Measurements from ENCODE around the gene SOBP.
"Not testable (repeated sequence)": the region's sequence is repeated elsewhere in the genome, so short reads cannot be mapped to it uniquely, and the experiment has no call there.

The SOBP gene

GRCh38 chr6:107550906-107551305 is 61.0 kb downstream of the SOBP start:
- DNase-seq (ENCODE audit: low read depth in 3 of 3): no peak

- not testable (repeated sequence) for DNase-seq (ENCODE audit: low read depth in 3 of 3)
Observed at GRCh38 chr6:107553121-107553520, 63.2 kb downstream of the SOBP start.

- DNase-seq (ENCODE audit: low read depth in 3 of 3): no peak
Observed at GRCh38 chr6:107554326-107554725, 64.4 kb downstream of the SOBP start.

- no peak for DNase-seq (ENCODE audit: low read depth in 3 of 3)
Observed at GRCh38 chr6:107554918-107555317, 65.0 kb downstream of the SOBP start.

GRCh38 chr6:107555449-107555848 is 65.5 kb downstream of the SOBP start:
- DNase-seq (ENCODE audit: low read depth in 3 of 3): no peak

GRCh38 chr6:107556082-107556481 is 66.2 kb downstream of the SOBP start:
- no peak for DNase-seq (ENCODE audit: low read depth in 3 of 3)

GRCh38 chr6:107557698-107558097 is 67.8 kb downstream of the SOBP start:
- DNase-seq (ENCODE audit: low read depth in 3 of 3): no peak

GRCh38 chr6:107560657-107561056 is 70.7 kb downstream of the SOBP start:
- DNase-seq (ENCODE audit: low read depth in 3 of 3): no peak

GRCh38 chr6:107561306-107561705 is 71.4 kb downstream of the SOBP start:
- no peak for DNase-seq (ENCODE audit: low read depth in 3 of 3)

- DNase-seq (ENCODE audit: low read depth in 3 of 3): no peak
Observed at GRCh38 chr6:107563694-107564588, 74.0 kb downstream of the SOBP start.

GRCh38 chr6:107564589-107564951 is 74.7 kb downstream of the SOBP start:
- DNase-seq (ENCODE audit: low read depth in 3 of 3): no peak

- DNase-seq (ENCODE audit: low read depth in 3 of 3): no peak
Observed at GRCh38 chr6:107565165-107565723, 75.3 kb downstream of the SOBP start.

- DNase-seq (ENCODE audit: low read depth in 3 of 3): no peak
Observed at GRCh38 chr6:107567643-107568042, 77.7 kb downstream of the SOBP start.

GRCh38 chr6:107569473-107569872 is 79.6 kb downstream of the SOBP start:
- DNase-seq (ENCODE audit: low read depth in 3 of 3): no peak

GRCh38 chr6:107571354-107571753 is 81.4 kb downstream of the SOBP start:
- DNase-seq (ENCODE audit: low read depth in 3 of 3): no peak

GRCh38 chr6:107572886-107573285 is 83.0 kb downstream of the SOBP start:
- no peak for DNase-seq (ENCODE audit: low read depth in 3 of 3)

GRCh38 chr6:107574856-107575255 is 84.9 kb downstream of the SOBP start:
- DNase-seq (ENCODE audit: low read depth in 3 of 3): no peak

GRCh38 chr6:107576852-107577251 is 86.9 kb downstream of the SOBP start:
- no peak for DNase-seq (ENCODE audit: low read depth in 3 of 3)

- no peak for DNase-seq (ENCODE audit: low read depth in 3 of 3)
Observed at GRCh38 chr6:107578642-107579341, 88.9 kb downstream of the SOBP start.

GRCh38 chr6:107579456-107580056 is 89.6 kb downstream of the SOBP start:
- no peak for DNase-seq (ENCODE audit: low read depth in 3 of 3)

GRCh38 chr6:107582086-107582485 is 92.2 kb downstream of the SOBP start:
- no peak for DNase-seq (ENCODE audit: low read depth in 3 of 3)

- no peak for DNase-seq (ENCODE audit: low read depth in 3 of 3)
Observed at GRCh38 chr6:107584726-107585125, 94.8 kb downstream of the SOBP start.

All from stimulated activated CD4-positive, alpha-beta T cell treated with anti-CD3 and anti-CD28 coated beads, TNF-alpha, amount 100 ng/mL, for 4 hours (primary cell).